Neural cell (in vitro differentiated cells): Measurements from ENCODE around the gene ARFGAP1. TPM values are rescaled to one million over a fixed set of nuclear protein-coding genes. Genes with fewer than 3 reads are reported as not detected.

Experiments
- H2AFZ ChIP-seq: fragments of 200-600, 300-800 bp; sonication (generic), shearing (Covaris generic); 2 replicates; pipeline ENCODE4 v1.6.0; 2014; ENCODE audit warnings: low read depth, mild to moderate bottlenecking, antibody characterized with exemption, low read length, moderate library complexity
- H3F3A ChIP-seq: fragments of 200-600 bp; shearing (Covaris generic); 2 replicates; pipeline ENCODE4 v1.6.1; 2016; ENCODE audit warnings: mild to moderate bottlenecking, moderate library complexity, mixed read lengths, antibody characterized with exemption, low read length; ENCODE audit not compliant: insufficient read depth, poor library complexity, severe bottlenecking
- H3K27ac ChIP-seq: fragments of 200-600, 300-800 bp; sonication (generic), shearing (Covaris generic); 2 replicates; pipeline ENCODE4 v1.5.1; 2014; ENCODE audit warnings: mild to moderate bottlenecking, low read length, moderate library complexity
- H3K27me3 ChIP-seq: fragments of 300-800, 200-600 bp; sonication (generic), shearing (Covaris generic); 2 replicates; pipeline ENCODE4 v1.6.0; 2014; ENCODE audit warnings: mild to moderate bottlenecking, low read depth, low read length, moderate library complexity; ENCODE audit not compliant: insufficient read depth
- H3K36me3 ChIP-seq: fragments of 300-800, 200-600 bp; sonication (generic), shearing (Covaris generic); 2 replicates; pipeline ENCODE4 v1.5.1; 2014; ENCODE audit warnings: mild to moderate bottlenecking, antibody characterized with exemption, low read length, moderate library complexity; ENCODE audit not compliant: insufficient read depth
- H3K4me2 ChIP-seq: fragments of 300-800, 200-600 bp; sonication (generic), shearing (Covaris generic); 2 replicates; pipeline ENCODE4 v1.6.0; 2014; ENCODE audit warnings: mild to moderate bottlenecking, low read length
- H3K4me3 ChIP-seq: fragments of 300-800, 200-600 bp; sonication (generic), shearing (Covaris generic); 2 replicates; pipeline ENCODE4 v1.5.1; 2014; ENCODE audit warnings: mild to moderate bottlenecking, low read length, moderate library complexity
- H3K79me2 ChIP-seq: fragments of 200-600 bp; shearing (Covaris generic); replicated peaks from 2 replicates; pipeline ENCODE4 v1.6.0; 2014; ENCODE audit warnings: mild to moderate bottlenecking, low read length, moderate library complexity; ENCODE audit not compliant: insufficient read depth
- H3K9ac ChIP-seq: fragments of 300-800, 200-600 bp; sonication (generic), shearing (Covaris generic); 2 replicates; pipeline ENCODE4 v1.6.1; 2016; ENCODE audit warnings: mild to moderate bottlenecking, low read length, mixed read lengths
- H3K9me2 ChIP-seq: fragments of 200-600 bp; shearing (Covaris generic); 2 replicates; pipeline ENCODE4 v1.6.1; 2016; ENCODE audit warnings: mild to moderate bottlenecking, low read length, mixed read lengths; ENCODE audit not compliant: insufficient read depth
- H3K9me3 ChIP-seq: fragments of 200-600, 300-800 bp; sonication (generic), shearing (Covaris generic); 2 replicates; pipeline ENCODE4 v1.6.1; 2016; ENCODE audit warnings: mild to moderate bottlenecking, mixed run types, low read length, moderate library complexity, mixed read lengths
- H4K20me1 ChIP-seq: fragments of 200-600 bp; shearing (Covaris generic); 2 replicates; pipeline ENCODE4 v1.6.1; 2016; ENCODE audit warnings: mild to moderate bottlenecking, mixed run types; ENCODE audit not compliant: insufficient read depth
- EP300 ChIP-seq: fragments of 450-650 bp; conservative IDR thresholded peaks from 2 replicates; pipeline ENCODE4 v1.6.1; 2014; ENCODE audit warnings: antibody characterized with exemption, mild to moderate bottlenecking, moderate library complexity; ENCODE audit not compliant: poor library complexity, severe bottlenecking
- EZH2 ChIP-seq: fragments of 200-600, 300-800 bp; shearing (Covaris generic), sonication (generic); IDR thresholded peaks from 2 replicates; pipeline ENCODE4 v1.6.1; 2014; ENCODE audit warnings: antibody characterized with exemption, low read length, borderline replicate concordance, mild to moderate bottlenecking; ENCODE audit not compliant: insufficient read depth, poor library complexity, severe bottlenecking
- MXI1 ChIP-seq: fragments of 450-650 bp; conservative IDR thresholded peaks from 2 replicates; pipeline ENCODE4 v1.6.1; 2014; ENCODE audit warnings: antibody characterized with exemption, mild to moderate bottlenecking; ENCODE audit not compliant: poor library complexity, severe bottlenecking
- POLR2AphosphoS5 ChIP-seq: IDR thresholded peaks from 2 replicates; pipeline ENCODE4 v1.6.1; 2012
- RAD21 ChIP-seq: fragments of 450-650 bp; conservative IDR thresholded peaks from 2 replicates; pipeline ENCODE4 v1.6.1; 2014; ENCODE audit warnings: antibody characterized with exemption, mild to moderate bottlenecking, moderate library complexity
- SMC3 ChIP-seq: fragments of 450-650 bp; conservative IDR thresholded peaks from 2 replicates; pipeline ENCODE4 v1.6.1; 2014; ENCODE audit warnings: antibody characterized with exemption, mild to moderate bottlenecking, moderate library complexity; ENCODE audit not compliant: poor library complexity
- TAF1 ChIP-seq: IDR thresholded peaks from 2 replicates; pipeline ENCODE4 v1.6.1; 2012; ENCODE audit warnings: low read depth
- polyA plus RNA-seq: library from polyadenylated mRNA; depleted of rRNA; stranded (reverse); fragments of >200 nt; gene quantifications from 2 replicates; pipeline ENCODE4 v1.2.3, GENCODE V29; 2014
- TF ChIP-seq, protein P1 (sequence below): fragments of 450-650 bp; IDR thresholded peaks from 2 replicates; pipeline ENCODE4 v1.5.1; 2014; ENCODE audit warnings: antibody characterized with exemption, mild to moderate bottlenecking, moderate library complexity; ENCODE audit not compliant: poor library complexity, severe bottlenecking
- TF ChIP-seq, protein P2 (sequence below): IDR thresholded peaks from 2 replicates; pipeline ENCODE4 v1.6.1; 2012; ENCODE audit warnings: borderline replicate concordance

The ARFGAP1 gene
- polyA plus RNA-seq, 1 donor from 2014 or later, result 70.2 TPM

DNA sequence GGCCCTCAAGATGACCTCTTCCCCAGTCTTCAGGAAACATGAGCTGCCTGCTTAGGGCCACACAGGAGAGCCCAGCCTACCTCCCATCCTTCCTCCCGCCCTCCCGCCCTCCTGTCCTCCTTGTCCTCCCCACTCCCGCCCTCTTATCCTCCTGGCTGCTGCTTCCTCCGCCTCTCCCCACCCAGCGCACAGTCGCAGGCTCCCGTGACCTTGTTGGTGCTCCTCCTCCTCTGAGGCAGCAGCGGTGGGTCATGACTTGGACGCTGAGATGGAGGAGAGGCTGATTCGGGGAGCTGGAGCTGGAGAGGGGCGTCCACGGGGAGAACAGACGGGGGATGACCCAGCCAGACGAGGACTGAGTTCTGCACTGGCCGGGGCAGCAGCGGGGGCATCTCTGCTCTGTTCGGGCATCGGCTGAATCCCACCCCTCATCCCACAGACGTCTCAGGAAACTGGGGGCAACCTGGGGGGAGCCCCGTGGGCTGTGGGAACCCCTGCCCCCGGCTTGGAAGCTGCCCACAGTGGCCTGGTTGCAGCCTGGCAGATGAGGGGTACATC, 56.2 kb downstream of the ARFGAP1 start:
- H3K27me3 ChIP-seq, result no peaks in the 10 kb centered on the region
- H3K9me3 ChIP-seq, result no peaks in the 10 kb centered on the region
- no peaks in the 10 kb centered on the region for H3K36me3 ChIP-seq

DNA sequence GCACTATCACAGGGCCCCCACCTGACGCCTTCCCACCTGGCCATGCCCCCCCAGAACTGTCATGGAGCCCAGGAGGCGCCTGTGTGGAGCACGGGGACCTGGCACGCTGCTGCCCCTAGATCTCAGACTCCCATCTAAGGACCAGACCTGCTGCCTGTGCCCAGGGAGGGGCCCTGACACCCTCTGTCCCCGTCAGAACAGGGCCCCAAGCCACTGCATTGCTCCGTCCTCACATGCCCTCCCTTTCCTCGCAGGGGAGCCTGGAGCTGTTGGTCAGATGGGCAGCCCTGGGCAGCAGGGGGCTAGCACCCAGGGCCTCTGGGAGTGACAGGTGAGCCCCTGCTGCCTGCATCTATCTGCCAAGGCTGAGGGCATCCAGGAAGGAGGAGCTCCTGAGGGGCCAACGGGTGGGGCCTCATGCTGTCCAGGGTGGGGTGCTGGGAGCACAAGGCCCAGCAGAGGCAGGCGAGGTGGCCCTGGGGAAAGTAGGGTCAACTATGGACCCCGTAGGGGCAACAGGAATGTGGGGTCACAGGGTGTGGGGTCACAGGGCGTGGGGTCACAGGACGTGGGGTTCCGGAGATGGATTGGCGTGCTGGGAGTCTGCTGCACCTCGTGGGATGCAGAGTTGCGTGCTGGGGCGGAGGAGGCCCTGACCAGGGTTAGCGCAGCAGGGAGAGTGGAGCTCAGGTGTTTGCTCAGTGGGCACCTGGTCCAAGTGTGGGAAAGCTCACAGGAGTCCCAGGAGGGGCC, 56.9 kb downstream of the ARFGAP1 start:
- H3K27me3 ChIP-seq, result no peaks in the 10 kb centered on the region
- H3K4me2 ChIP-seq, result no peak overlapping the region
- H3K9me3 ChIP-seq, result no peaks in the 10 kb centered on the region
- no peaks in the 10 kb centered on the region for H3K36me3 ChIP-seq
- no peaks in the 10 kb centered on the region for H3K9me2 ChIP-seq
- no peak overlapping the region for H3K27ac ChIP-seq
- H2AFZ ChIP-seq, result no peak overlapping the region
- H3F3A ChIP-seq, result no peaks in the 10 kb centered on the region
- no peaks in the 10 kb centered on the region for H4K20me1 ChIP-seq
- no peaks in the 10 kb centered on the region for H3K79me2 ChIP-seq
- TF ChIP-seq EP300, result no peak
- TF ChIP-seq RAD21, result no peak
- no peak for TF ChIP-seq POLR2AphosphoS5
- TF ChIP-seq, protein P1, sequence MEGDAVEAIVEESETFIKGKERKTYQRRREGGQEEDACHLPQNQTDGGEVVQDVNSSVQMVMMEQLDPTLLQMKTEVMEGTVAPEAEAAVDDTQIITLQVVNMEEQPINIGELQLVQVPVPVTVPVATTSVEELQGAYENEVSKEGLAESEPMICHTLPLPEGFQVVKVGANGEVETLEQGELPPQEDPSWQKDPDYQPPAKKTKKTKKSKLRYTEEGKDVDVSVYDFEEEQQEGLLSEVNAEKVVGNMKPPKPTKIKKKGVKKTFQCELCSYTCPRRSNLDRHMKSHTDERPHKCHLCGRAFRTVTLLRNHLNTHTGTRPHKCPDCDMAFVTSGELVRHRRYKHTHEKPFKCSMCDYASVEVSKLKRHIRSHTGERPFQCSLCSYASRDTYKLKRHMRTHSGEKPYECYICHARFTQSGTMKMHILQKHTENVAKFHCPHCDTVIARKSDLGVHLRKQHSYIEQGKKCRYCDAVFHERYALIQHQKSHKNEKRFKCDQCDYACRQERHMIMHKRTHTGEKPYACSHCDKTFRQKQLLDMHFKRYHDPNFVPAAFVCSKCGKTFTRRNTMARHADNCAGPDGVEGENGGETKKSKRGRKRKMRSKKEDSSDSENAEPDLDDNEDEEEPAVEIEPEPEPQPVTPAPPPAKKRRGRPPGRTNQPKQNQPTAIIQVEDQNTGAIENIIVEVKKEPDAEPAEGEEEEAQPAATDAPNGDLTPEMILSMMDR, result no peak
- no peak for TF ChIP-seq TAF1
- TF ChIP-seq EZH2, result no peak
- TF ChIP-seq, protein P2, sequence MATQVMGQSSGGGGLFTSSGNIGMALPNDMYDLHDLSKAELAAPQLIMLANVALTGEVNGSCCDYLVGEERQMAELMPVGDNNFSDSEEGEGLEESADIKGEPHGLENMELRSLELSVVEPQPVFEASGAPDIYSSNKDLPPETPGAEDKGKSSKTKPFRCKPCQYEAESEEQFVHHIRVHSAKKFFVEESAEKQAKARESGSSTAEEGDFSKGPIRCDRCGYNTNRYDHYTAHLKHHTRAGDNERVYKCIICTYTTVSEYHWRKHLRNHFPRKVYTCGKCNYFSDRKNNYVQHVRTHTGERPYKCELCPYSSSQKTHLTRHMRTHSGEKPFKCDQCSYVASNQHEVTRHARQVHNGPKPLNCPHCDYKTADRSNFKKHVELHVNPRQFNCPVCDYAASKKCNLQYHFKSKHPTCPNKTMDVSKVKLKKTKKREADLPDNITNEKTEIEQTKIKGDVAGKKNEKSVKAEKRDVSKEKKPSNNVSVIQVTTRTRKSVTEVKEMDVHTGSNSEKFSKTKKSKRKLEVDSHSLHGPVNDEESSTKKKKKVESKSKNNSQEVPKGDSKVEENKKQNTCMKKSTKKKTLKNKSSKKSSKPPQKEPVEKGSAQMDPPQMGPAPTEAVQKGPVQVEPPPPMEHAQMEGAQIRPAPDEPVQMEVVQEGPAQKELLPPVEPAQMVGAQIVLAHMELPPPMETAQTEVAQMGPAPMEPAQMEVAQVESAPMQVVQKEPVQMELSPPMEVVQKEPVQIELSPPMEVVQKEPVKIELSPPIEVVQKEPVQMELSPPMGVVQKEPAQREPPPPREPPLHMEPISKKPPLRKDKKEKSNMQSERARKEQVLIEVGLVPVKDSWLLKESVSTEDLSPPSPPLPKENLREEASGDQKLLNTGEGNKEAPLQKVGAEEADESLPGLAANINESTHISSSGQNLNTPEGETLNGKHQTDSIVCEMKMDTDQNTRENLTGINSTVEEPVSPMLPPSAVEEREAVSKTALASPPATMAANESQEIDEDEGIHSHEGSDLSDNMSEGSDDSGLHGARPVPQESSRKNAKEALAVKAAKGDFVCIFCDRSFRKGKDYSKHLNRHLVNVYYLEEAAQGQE, result no peak
- no peak for TF ChIP-seq SMC3
- no peak for TF ChIP-seq MXI1
- no peak overlapping the region for H3K4me3 ChIP-seq
- H3K9ac ChIP-seq, result no peak overlapping the region

More for the DNA sequence above, 56.2 kb downstream of the ARFGAP1 start:
- no peaks in the 10 kb centered on the region for H4K20me1 ChIP-seq
- no peak overlapping the region for H3K4me3 ChIP-seq
- no peaks in the 10 kb centered on the region for H3K9me2 ChIP-seq
- no peak overlapping the region for H3K4me2 ChIP-seq
- H2AFZ ChIP-seq, result no peak overlapping the region
- TF ChIP-seq, protein P2, result no peak
- TF ChIP-seq EZH2 (no peak), POLR2AphosphoS5 (no peak), MXI1 (no peak)
- H3F3A ChIP-seq, result no peaks in the 10 kb centered on the region
- H3K9ac ChIP-seq, result no peak overlapping the region
- H3K27ac ChIP-seq, result no peak overlapping the region
- no peaks in the 10 kb centered on the region for H3K79me2 ChIP-seq
